HepG2 (cell line): ENCODE measurements around the gene SH3BP5. TPM values are rescaled to one million over a fixed set of nuclear protein-coding genes. Genes with fewer than 3 reads are reported as not detected.

Experiments
- ATAC-seq: fragments of 200-7000 bp; cut with Tn5 transposase; 3 replicates; pipeline ENCODE4 v1.9.1; 2020; ENCODE audit warnings: mild to moderate bottlenecking, moderate library complexity
- BruUV-seq: library from RNA; stranded (reverse); fragments of 400-500 nt; replicated peaks from 2 replicates; lab custom pipeline; 2021; lab: Mats Ljungman, UMichigan
- CTCF ChIA-PET: fragments of 300-600 bp; formaldehyde crosslinking; extraction: SDS; loops from one replicate; lab custom pipeline; 2021; ENCODE audit warnings: low total read pairs, inconsistent platforms, low intra/inter-chr PET ratio; lab: Yijun Ruan, JAX
- POLR2A ChIA-PET: fragments of 350-600 bp; sonication (Branson Sonifier 250); formaldehyde crosslinking; loops from one replicate; lab custom pipeline; 2020; ENCODE audit warnings: antibody characterized with exemption, inconsistent platforms; lab: Yijun Ruan, JAX
- DNase-seq: peaks from one replicate; pipeline ENCODE4 v3.0.0-alpha.2; 2015; ENCODE audit warnings: low spot score
- FAIRE-seq: peaks from 3 replicates; lab custom pipeline; 2011; peaks lifted over from hg19 to GRCh38; lab: Jason Lieb, UNC
- H2AFZ ChIP-seq: one replicate; pipeline ENCODE4 v1.6.1; 2011; ENCODE audit warnings: low read length, inconsistent platforms
- H3K27ac ChIP-seq: fragments of 300-600 bp; 3 replicates; pipeline ENCODE4 v1.8.0; 2011; ENCODE audit warnings: mixed run types, mild to moderate bottlenecking, mixed read lengths, low read length, inconsistent platforms; ENCODE audit not compliant: insufficient read depth; ENCODE audit errors: extremely low read length
- H3K27me3 ChIP-seq, 2 experiments: fragments of 200-600 bp in 1 of 2; 2 replicates in 1 of 2; 3 replicates in 1 of 2; pipeline versions ENCODE4 v1.6.0 to v1.8.0; 2011; ENCODE audit warnings: low read length in 2 of 2, mild to moderate bottlenecking in 2 of 2, moderate library complexity in 2 of 2, inconsistent platforms in 1 of 2; ENCODE audit not compliant: insufficient read depth in 2 of 2, control insufficient read depth in 1 of 2
- H3K36me3 ChIP-seq, 2 experiments: fragments of 200-600 bp in 1 of 2; replicated peaks in 1 of 2; 2 replicates in 1 of 2; 3 replicates in 1 of 2; pipeline versions ENCODE4 v1.5.1 to v1.8.0; 2011; ENCODE audit warnings: low read length in 2 of 2, inconsistent platforms in 1 of 2; ENCODE audit not compliant: insufficient read depth in 2 of 2, control insufficient read depth in 1 of 2
- H3K4me1 ChIP-seq: 2 replicates; pipeline ENCODE4 v1.5.1; 2012; ENCODE audit warnings: low read length, inconsistent platforms; ENCODE audit not compliant: insufficient read depth
- H3K4me2 ChIP-seq: 2 replicates; pipeline ENCODE4 v1.6.0; 2011; ENCODE audit warnings: low read depth, low read length, inconsistent platforms
- H3K4me3 ChIP-seq, 3 experiments: fragments of 200-600 bp in 1 of 3; sonication (generic), shearing (Covaris generic) in 1 of 3; replicated peaks in 1 of 3; 2 replicates each; pipeline ENCODE4 v1.5.1; 2011 to 2016; ENCODE audit warnings: low read length in 3 of 3, inconsistent platforms in 2 of 3, low read depth in 2 of 3, mild to moderate bottlenecking in 2 of 3, control low read depth in 1 of 3, mixed read lengths in 1 of 3; ENCODE audit not compliant: insufficient read depth in 1 of 3
- H3K79me2 ChIP-seq: one replicate; pipeline ENCODE4 v1.6.1; 2011; ENCODE audit warnings: low read length, inconsistent platforms; ENCODE audit not compliant: insufficient read depth
- H3K9ac ChIP-seq: 2 replicates; pipeline ENCODE4 v1.6.0; 2011; ENCODE audit warnings: mild to moderate bottlenecking, low read depth, low read length, inconsistent platforms; ENCODE audit not compliant: insufficient read depth
- H3K9me3 ChIP-seq: 2 replicates; pipeline ENCODE4 v1.5.1; 2012; ENCODE audit warnings: mild to moderate bottlenecking, low read length
- H4K20me1 ChIP-seq: 2 replicates; pipeline ENCODE4 v1.6.0; 2011; ENCODE audit warnings: inconsistent platforms, mild to moderate bottlenecking, low read length, moderate library complexity; ENCODE audit not compliant: insufficient read depth
- HMGA1 ChIP-seq: sonication (generic); formaldehyde crosslinking; conservative IDR thresholded peaks from 2 replicates; pipeline ENCODE4 v1.4.0; 2020; ENCODE audit warnings: missing genetic modification reagents
- HNRNPL ChIP-seq: fragments of 200-400 bp; formaldehyde crosslinking; IDR thresholded peaks from 2 replicates; pipeline ENCODE4 v1.6.1; 2017; ENCODE audit warnings: mild to moderate bottlenecking, low read depth, low read length
- PTBP1 ChIP-seq: fragments of 200-400 bp; formaldehyde crosslinking; IDR thresholded peaks from 2 replicates; pipeline ENCODE4 v1.6.1; 2018; ENCODE audit warnings: low read length, low read depth; ENCODE audit not compliant: poor library complexity, severe bottlenecking
- SETDB1 ChIP-seq: sonication (generic); formaldehyde crosslinking; IDR thresholded peaks from 2 replicates; pipeline ENCODE4 v1.5.1; 2020; ENCODE audit warnings: missing genetic modification reagents, mild to moderate bottlenecking, borderline replicate concordance
- ZC3H13 ChIP-seq: sonication (generic); formaldehyde crosslinking; IDR thresholded peaks from 2 replicates; pipeline ENCODE4 v1.8.1; 2023; ENCODE audit warnings: mild to moderate bottlenecking, missing genetic modification reagents, moderate library complexity
- ZNF792 ChIP-seq: IDR thresholded peaks from 2 replicates; pipeline ENCODE4 v1.6.1; 2016
- WGBS: methylation state at CpG from one replicate; pipeline ENCODE4 v1.1.6; 2017; ENCODE audit warnings: low lambda C conversion rate; 5-methylcytosine and 5-hydroxymethylcytosine counted together
- in situ Hi-C: cut with HindIII; loops from 2 replicates; pipeline ENCODE4 v1.10.0; 2017; ENCODE audit warnings: low pct_unique_long_range_greater_than_20kb; ENCODE audit not compliant: extremely low pct_ligation_motif_present
- intact Hi-C: fragments of 100-400 bp; cut with micrococcal nuclease; formaldehyde crosslinking; loops from one replicate; pipeline ENCODE4 v1.10.0; 2022; ENCODE audit not compliant: unreplicated experiment
- polyA plus RNA-seq, 8 experiments: library from polyadenylated mRNA; depleted of rRNA in 3 of 8; stranded (reverse) in 7 of 8; unstranded in 1 of 8; fragments of >200 nt; fragmentation: Illumina TruSeq in 4 of 8; extraction: Trizol in 4 of 8; gene quantifications; 2 replicates each; pipeline versions ENCODE4 v1.2.1 to v1.2.3, GENCODE V29; 2011 to 2016; ENCODE audit warnings: low read depth in 4 of 8, missing spikeins in 1 of 8, mixed read lengths in 1 of 8; ENCODE audit not compliant: insufficient read depth in 1 of 8
- total RNA-seq, 5 experiments: library from RNA; depleted of rRNA; stranded (reverse); fragments of >200 nt; fragmentation: Illumina TruSeq; extraction: Trizol; gene quantifications; 2 replicates each; pipeline ENCODE4 v1.2.3, GENCODE V29; 2016; ENCODE audit warnings: low read depth in 1 of 5
- TF ChIP-seq, protein P1 (sequence below): sonication (generic); formaldehyde crosslinking; IDR thresholded peaks from 2 replicates; pipeline ENCODE4 v1.4.0; 2020; ENCODE audit warnings: missing genetic modification reagents

Gene SH3BP5
- total and polyA plus RNA-seq, 2 of the 13 experiments (the other 11 are each of a cell fraction or from before 2014, with no cell fraction given): 0.09 to 0.16 TPM

DNA sequence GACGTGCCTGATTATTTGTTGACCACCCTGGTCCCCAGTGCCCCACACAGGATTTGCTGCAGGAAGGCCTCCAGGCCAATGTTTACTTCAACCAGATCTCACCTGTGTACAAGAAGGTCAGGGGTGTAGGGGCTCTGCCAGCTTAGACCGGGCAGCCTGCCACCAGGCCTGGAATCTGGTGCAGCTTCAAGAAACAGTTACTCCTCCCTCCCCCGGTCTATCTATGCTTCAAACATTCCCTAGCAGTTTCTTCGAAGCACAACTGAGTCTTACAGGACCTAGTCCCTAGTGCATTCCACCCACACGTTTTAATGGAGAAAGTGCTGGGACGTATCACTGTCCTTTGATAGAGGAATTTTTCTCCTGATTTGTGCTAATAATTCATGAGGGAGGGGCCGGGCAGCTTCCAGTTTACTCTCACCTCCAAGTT lies 8.0 kb downstream of the SH3BP5 start (continued):
- no peak for TF ChIP-seq ZC3H13 (CRISPR knock-in tag)

DNA sequence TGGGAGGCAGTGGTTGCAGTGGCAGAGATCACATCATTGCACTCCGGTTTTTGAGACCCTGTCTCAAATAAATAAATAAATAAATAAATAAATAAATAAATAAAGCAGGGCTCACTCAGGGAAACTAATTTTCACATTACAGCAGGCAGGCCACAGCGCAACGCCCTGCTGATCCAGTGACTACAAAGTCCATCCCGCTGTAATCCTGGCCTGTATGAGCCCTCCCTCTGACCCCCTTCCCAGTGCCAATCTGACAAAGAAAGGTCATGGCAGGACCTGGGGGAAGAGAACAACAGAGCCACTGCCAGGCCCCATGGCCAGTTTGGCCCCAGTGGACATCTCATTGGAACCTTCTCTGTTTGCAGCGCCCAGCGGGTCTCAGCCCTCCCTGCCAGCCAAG lies 9.3 kb downstream of the SH3BP5 start:
- ChIA-PET POLR2A (no interaction called here), CTCF (no interaction called here)
- Histone ChIP-seq H2AFZ (no peak overlapping the region), H3K36me3 (no peaks in the 10 kb centered on the region), H3K4me3 (no peak overlapping the region), H3K27me3 (peaks cover 1 to 16% of the 10 kb centered on the region in 2 experiments; a peak in 3 of 5 replicates), H3K27ac (no peak overlapping the region), H4K20me1 (no peaks in the 10 kb centered on the region), H3K79me2 (no peaks in the 10 kb centered on the region), H3K4me2 (no peak overlapping the region), H3K9ac (no peak overlapping the region), H3K4me1 (peaks cover 32% of the 10 kb centered on the region), H3K9me3 (no peaks in the 10 kb centered on the region)
- in situ Hi-C loops (no loop called here), intact Hi-C loops (no loop called here)
- DNase-seq (no peak), ATAC-seq (peak; percentile 69), FAIRE-seq (no peak)
- 30% methylated on average over 6 of the region's 6 CpGs for WGBS
- no TSS peak for BruUV-seq
- TF ChIP-seq HMGA1: no peak
- no peak for TF ChIP-seq ZNF792 (CRISPR knock-in tag)
- TF ChIP-seq, protein P1, sequence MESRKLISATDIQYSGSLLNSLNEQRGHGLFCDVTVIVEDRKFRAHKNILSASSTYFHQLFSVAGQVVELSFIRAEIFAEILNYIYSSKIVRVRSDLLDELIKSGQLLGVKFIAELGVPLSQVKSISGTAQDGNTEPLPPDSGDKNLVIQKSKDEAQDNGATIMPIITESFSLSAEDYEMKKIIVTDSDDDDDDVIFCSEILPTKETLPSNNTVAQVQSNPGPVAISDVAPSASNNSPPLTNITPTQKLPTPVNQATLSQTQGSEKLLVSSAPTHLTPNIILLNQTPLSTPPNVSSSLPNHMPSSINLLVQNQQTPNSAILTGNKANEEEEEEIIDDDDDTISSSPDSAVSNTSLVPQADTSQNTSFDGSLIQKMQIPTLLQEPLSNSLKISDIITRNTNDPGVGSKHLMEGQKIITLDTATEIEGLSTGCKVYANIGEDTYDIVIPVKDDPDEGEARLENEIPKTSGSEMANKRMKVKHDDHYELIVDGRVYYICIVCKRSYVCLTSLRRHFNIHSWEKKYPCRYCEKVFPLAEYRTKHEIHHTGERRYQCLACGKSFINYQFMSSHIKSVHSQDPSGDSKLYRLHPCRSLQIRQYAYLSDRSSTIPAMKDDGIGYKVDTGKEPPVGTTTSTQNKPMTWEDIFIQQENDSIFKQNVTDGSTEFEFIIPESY (CRISPR knock-in tag): peak; percentile 87
- TF ChIP-seq SETDB1 (CRISPR knock-in tag): no peak
- TF ChIP-seq PTBP1: no peak
- TF ChIP-seq HNRNPL: 0 out of 2 replicates have a peak, but pooled peaks have one; percentile 34
